Measurements from ENCODE around the gene FCN3. TPM values are rescaled to one million over a fixed set of nuclear protein-coding genes. Genes with fewer than 3 reads are reported as not detected.
"Not testable (repeated sequence)": the region's sequence is repeated elsewhere in the genome, so short reads cannot be mapped to it uniquely, and the experiment has no call there.

Gene FCN3
- total RNA-seq, 1 donor from 2014 or later = not detected

- intact Hi-C loops (cut with micrococcal nuclease) = no loop called here
- no peak overlapping the region for H3K27ac Mint-ChIP-seq
- no peaks in the 10 kb centered on the region for H3K27me3 Mint-ChIP-seq (ENCODE audit: low read depth)
- H3K4me3 Mint-ChIP-seq (ENCODE audit: low read depth) = no peak overlapping the region
- peaks cover 13% of the 10 kb centered on the region for H3K4me1 Mint-ChIP-seq (ENCODE audit: low read depth)
- H3K9me3 Mint-ChIP-seq = no peaks in the 10 kb centered on the region
- peaks cover 39% of the 10 kb centered on the region for H3K36me3 Mint-ChIP-seq (ENCODE audit: low read depth)
- DNase-seq (ENCODE audit: low spot score) = no peak
Observed at GRCh38 chr1:27406362-27406680, 31.7 kb upstream of the FCN3 start.

GRCh38 chr1:27405598-27406361 is 31.2 kb upstream of the FCN3 start:
- H3K9me3 Mint-ChIP-seq; H3K27me3 Mint-ChIP-seq (ENCODE audit: low read depth); DNase-seq (ENCODE audit: low spot score); H3K4me3 Mint-ChIP-seq (ENCODE audit: low read depth); H3K27ac Mint-ChIP-seq; intact Hi-C loops (cut with micrococcal nuclease): not testable (repeated sequence)
- peaks cover 11% of the 10 kb centered on the region for H3K4me1 Mint-ChIP-seq (ENCODE audit: low read depth)
- H3K36me3 Mint-ChIP-seq (ENCODE audit: low read depth) = peaks cover 34% of the 10 kb centered on the region

- no peaks in the 10 kb centered on the region for H3K27me3 Mint-ChIP-seq (ENCODE audit: low read depth)
- no peak for DNase-seq (ENCODE audit: low spot score)
- H3K27ac Mint-ChIP-seq = no peak overlapping the region
- H3K4me3 Mint-ChIP-seq (ENCODE audit: low read depth) = no peak overlapping the region
- H3K36me3 Mint-ChIP-seq (ENCODE audit: low read depth) = peaks cover 28% of the 10 kb centered on the region
- H3K9me3 Mint-ChIP-seq = no peaks in the 10 kb centered on the region
- peaks cover 11% of the 10 kb centered on the region for H3K4me1 Mint-ChIP-seq (ENCODE audit: low read depth)
- intact Hi-C loops (cut with micrococcal nuclease) = no loop called here
Observed at GRCh38 chr1:27405074-27405473, 30.4 kb upstream of the FCN3 start.

DNA sequence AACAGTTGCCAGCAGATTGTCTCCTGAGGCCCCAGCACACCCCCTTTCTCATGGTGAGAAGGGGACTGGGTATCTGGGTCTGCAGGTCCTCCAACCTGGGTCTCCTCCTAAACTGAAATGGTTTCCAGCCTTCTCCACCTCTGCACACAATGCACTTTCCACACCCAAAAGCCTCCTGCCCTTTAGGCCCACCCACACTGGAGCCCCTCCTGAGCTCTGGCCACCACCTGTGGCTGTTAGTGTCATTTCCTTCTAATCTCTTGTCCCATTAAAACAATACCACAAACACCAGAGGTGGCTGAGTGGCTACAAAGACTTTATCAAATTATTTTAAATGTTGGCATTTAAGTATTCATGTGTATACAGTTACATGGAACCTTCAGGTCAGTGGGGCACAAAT is 29.3 kb upstream of the FCN3 start:
- no peak for DNase-seq (ENCODE audit: low spot score)
- H3K4me1 Mint-ChIP-seq (ENCODE audit: low read depth) = peaks cover 11% of the 10 kb centered on the region
- peaks cover 24% of the 10 kb centered on the region for H3K36me3 Mint-ChIP-seq (ENCODE audit: low read depth)
- no peaks in the 10 kb centered on the region for H3K9me3 Mint-ChIP-seq
- no peak overlapping the region for H3K4me3 Mint-ChIP-seq (ENCODE audit: low read depth)
- peak overlapping the region; percentile 73 for H3K27ac Mint-ChIP-seq
- intact Hi-C loops (cut with micrococcal nuclease) = no loop called here
- H3K27me3 Mint-ChIP-seq (ENCODE audit: low read depth) = no peaks in the 10 kb centered on the region

GRCh38 chr1:27403065-27403726 is 28.6 kb upstream of the FCN3 start:
- H3K27me3 Mint-ChIP-seq (ENCODE audit: low read depth) = no peaks in the 10 kb centered on the region
- H3K4me3 Mint-ChIP-seq (ENCODE audit: low read depth) = no peak overlapping the region
- peak overlapping the region; percentile 4 for H3K27ac Mint-ChIP-seq
- peaks cover 11% of the 10 kb centered on the region for H3K4me1 Mint-ChIP-seq (ENCODE audit: low read depth)
- intact Hi-C loops (cut with micrococcal nuclease) = no loop called here
- H3K36me3 Mint-ChIP-seq (ENCODE audit: low read depth) = peaks cover 17% of the 10 kb centered on the region
- no peak for DNase-seq (ENCODE audit: low spot score)
- no peaks in the 10 kb centered on the region for H3K9me3 Mint-ChIP-seq

DNA sequence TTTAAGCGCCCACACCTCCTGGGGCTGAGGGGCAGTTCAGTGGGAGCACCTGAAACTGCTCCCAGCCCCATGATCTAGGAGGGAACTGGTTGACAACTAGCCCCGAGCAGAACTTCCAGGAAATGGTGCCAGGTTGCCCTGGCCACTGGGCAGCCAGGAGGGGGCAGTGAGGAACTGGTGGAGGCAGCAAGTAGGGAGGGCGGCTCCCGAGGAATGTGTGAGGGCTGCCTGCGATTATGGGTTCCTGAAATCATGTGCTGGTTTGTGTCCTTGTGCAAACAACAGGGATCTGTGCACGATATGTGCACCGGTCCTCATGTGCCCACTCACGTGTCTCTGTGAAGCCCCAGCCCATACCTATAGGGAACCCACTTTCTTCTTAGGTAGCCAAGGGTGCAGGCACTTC is 27.7 kb upstream of the FCN3 start:
- no peak overlapping the region for H3K4me3 Mint-ChIP-seq (ENCODE audit: low read depth)
- intact Hi-C loops (cut with micrococcal nuclease) = no loop called here
- peaks cover 11% of the 10 kb centered on the region for H3K4me1 Mint-ChIP-seq (ENCODE audit: low read depth)
- no peaks in the 10 kb centered on the region for H3K9me3 Mint-ChIP-seq
- DNase-seq (ENCODE audit: low spot score) = no peak
- peaks cover 9% of the 10 kb centered on the region for H3K36me3 Mint-ChIP-seq (ENCODE audit: low read depth)
- H3K27ac Mint-ChIP-seq = no peak overlapping the region
- H3K27me3 Mint-ChIP-seq (ENCODE audit: low read depth) = no peaks in the 10 kb centered on the region

DNA sequence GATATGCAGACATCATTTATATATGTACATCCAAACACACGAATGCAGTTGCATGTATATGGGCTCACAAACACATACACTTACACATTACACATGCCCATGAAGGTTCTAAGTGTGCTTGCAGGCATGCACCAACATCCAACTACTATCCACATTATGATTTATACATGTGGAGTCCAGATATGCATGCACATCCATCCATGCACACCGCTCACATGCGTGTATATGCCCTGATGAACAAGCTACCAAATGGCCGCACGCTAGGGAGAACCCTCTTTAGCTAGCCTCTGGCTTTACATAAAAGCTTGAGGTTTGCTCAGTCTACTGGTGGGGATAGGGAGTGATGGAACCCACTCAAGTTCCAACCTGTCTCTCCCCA is 26.3 kb upstream of the FCN3 start:
- Mint-ChIP-seq H3K4me1 (ENCODE audit: low read depth) (peaks cover 11% of the 10 kb centered on the region), H3K27ac (no peak overlapping the region), H3K27me3 (ENCODE audit: low read depth) (no peaks in the 10 kb centered on the region), H3K4me3 (ENCODE audit: low read depth) (no peak overlapping the region), H3K36me3 (ENCODE audit: low read depth) (peaks cover 4% of the 10 kb centered on the region), H3K9me3 (no peaks in the 10 kb centered on the region)
- intact Hi-C loops (cut with micrococcal nuclease) = no loop called here
- DNase-seq (ENCODE audit: low spot score) = no peak

- Mint-ChIP-seq H3K4me3 (ENCODE audit: low read depth) (no peak overlapping the region), H3K27me3 (ENCODE audit: low read depth) (no peaks in the 10 kb centered on the region), H3K4me1 (ENCODE audit: low read depth) (peaks cover 11% of the 10 kb centered on the region), H3K36me3 (ENCODE audit: low read depth) (peaks cover 4% of the 10 kb centered on the region), H3K27ac (no peak overlapping the region), H3K9me3 (no peaks in the 10 kb centered on the region)
- DNase-seq (ENCODE audit: low spot score) = no peak
- intact Hi-C loops (cut with micrococcal nuclease) = no loop called here
Observed at GRCh38 chr1:27400082-27400962, 25.7 kb upstream of the FCN3 start.

DNA sequence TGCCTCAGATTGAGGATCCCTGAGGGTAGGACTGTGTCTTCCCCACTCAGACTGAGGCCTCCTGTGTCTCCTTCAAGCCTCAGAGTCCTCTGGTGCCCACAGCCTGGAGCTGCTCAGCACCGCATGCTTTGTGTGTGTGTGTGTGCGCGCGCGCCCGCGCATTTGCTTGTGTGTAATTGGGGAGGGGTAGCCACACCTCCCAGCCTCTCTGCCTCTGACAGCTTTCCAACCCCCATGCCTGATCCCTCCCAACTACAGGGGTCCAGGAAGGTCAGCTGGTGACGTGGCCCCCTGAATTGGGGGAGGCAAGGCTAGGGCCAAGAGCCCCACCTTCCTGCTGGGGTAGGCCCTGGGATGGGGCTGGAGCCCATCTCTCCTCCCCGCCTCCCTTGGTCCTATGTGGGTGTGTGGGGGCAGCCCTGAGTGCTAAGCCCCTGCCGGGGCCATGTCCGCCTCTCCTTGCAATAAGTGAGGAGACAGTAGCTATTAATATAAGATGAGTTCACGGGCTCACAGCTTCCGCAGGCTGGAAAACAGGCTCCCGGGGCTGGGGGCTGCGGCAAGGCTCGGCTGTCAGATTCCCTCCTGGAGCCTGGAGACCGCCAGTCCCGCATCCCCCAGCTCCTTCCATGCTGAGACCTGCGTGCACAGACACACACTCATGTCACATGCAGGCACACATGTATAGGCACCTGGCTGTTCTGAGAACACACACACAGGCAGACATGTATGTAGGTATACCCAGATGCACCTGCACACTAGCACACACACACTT is 24.8 kb upstream of the FCN3 start:
- Mint-ChIP-seq H3K4me1 (ENCODE audit: low read depth) (peaks cover 12% of the 10 kb centered on the region), H3K9me3 (no peaks in the 10 kb centered on the region), H3K27me3 (ENCODE audit: low read depth) (no peaks in the 10 kb centered on the region), H3K36me3 (ENCODE audit: low read depth) (peaks cover 4% of the 10 kb centered on the region), H3K4me3 (ENCODE audit: low read depth) (no peak overlapping the region), H3K27ac (no peak overlapping the region)
- no peak for DNase-seq (ENCODE audit: low spot score)
- intact Hi-C loops (cut with micrococcal nuclease) = loop anchor here (10.0 kb wide), 1 partner anchor 265 kb away; no protein-coding TSS in a partner anchor

- Mint-ChIP-seq H3K36me3 (ENCODE audit: low read depth) (no peaks in the 10 kb centered on the region), H3K27ac (no peak overlapping the region), H3K9me3 (no peaks in the 10 kb centered on the region), H3K27me3 (ENCODE audit: low read depth) (no peaks in the 10 kb centered on the region), H3K4me1 (ENCODE audit: low read depth) (peaks cover 7% of the 10 kb centered on the region), H3K4me3 (ENCODE audit: low read depth) (no peak overlapping the region)
- DNase-seq (ENCODE audit: low spot score) = no peak
- intact Hi-C loops (cut with micrococcal nuclease) = loop anchor here (10.0 kb wide), 1 partner anchor 266 kb away; no protein-coding TSS in a partner anchor
Observed at GRCh38 chr1:27398405-27399149, 24.0 kb upstream of the FCN3 start.

DNA sequence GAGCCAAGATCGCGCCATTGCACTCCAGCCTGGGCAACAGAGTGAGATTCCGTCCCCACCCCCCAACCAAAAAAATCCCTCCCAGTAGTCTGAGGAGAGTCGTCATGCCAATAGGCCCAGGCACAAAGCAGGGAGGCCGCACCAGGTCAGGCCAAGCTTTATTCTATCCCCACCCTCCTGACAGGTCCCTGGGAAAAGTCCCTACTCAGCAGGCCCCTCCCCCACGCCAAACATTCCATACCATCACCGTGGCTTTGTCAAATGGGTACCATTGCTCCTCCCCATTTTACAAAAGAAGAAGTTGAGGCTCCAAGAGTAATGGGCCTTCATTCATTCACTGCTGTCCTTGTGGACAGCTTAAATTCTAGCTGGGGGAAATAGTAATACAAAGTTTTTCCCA is 23.1 kb upstream of the FCN3 start:
- H3K27me3 Mint-ChIP-seq (ENCODE audit: low read depth) = no peaks in the 10 kb centered on the region
- no peak overlapping the region for H3K27ac Mint-ChIP-seq
- no peak overlapping the region for H3K4me3 Mint-ChIP-seq (ENCODE audit: low read depth)
- H3K4me1 Mint-ChIP-seq (ENCODE audit: low read depth) = peaks cover 5% of the 10 kb centered on the region
- intact Hi-C loops (cut with micrococcal nuclease) = loop anchor here (10.0 kb wide), 1 partner anchor 267 kb away; no protein-coding TSS in a partner anchor
- no peaks in the 10 kb centered on the region for H3K9me3 Mint-ChIP-seq
- DNase-seq (ENCODE audit: low spot score) = no peak
- H3K36me3 Mint-ChIP-seq (ENCODE audit: low read depth) = no peaks in the 10 kb centered on the region

GRCh38 chr1:27397110-27397509 is 22.5 kb upstream of the FCN3 start:
- no peak overlapping the region for H3K4me3 Mint-ChIP-seq (ENCODE audit: low read depth)
- peaks cover 6% of the 10 kb centered on the region for H3K4me1 Mint-ChIP-seq (ENCODE audit: low read depth)
- no peak for DNase-seq (ENCODE audit: low spot score)
- no peaks in the 10 kb centered on the region for H3K36me3 Mint-ChIP-seq (ENCODE audit: low read depth)
- H3K27ac Mint-ChIP-seq = no peak overlapping the region
- H3K27me3 Mint-ChIP-seq (ENCODE audit: low read depth) = peaks cover under 1% of the 10 kb centered on the region
- no peaks in the 10 kb centered on the region for H3K9me3 Mint-ChIP-seq
- intact Hi-C loops (cut with micrococcal nuclease) = loop anchor here (10.0 kb wide), 1 partner anchor 268 kb away; no protein-coding TSS in a partner anchor
